ENCODE results near the gene TRIM38. TPM values are rescaled to one million over a fixed set of nuclear protein-coding genes. Genes with fewer than 3 reads are reported as not detected.

The TRIM38 gene
- total RNA-seq, 4 donors from 2014 or later, result 2.2 to 6.7 (median 4.6) TPM

DNA sequence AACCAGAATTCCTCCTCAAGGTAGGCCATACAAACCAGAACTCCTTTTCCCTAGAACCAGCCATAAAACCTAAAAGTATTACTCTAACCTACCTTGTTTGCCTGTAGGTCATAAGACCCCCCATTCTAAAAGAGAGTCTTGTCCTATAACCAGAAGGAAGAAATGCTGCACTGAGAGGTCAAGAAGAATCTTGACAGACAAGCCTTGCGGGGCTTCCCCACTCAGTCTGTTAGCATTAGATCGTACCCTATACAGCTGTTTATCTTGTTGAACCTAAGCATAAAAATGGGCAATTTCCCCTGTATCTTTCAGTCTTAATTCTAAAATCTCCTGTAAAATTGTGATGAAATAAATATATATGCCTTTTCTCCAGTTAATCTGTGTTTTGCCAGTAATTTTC, 72.3 kb downstream of the TRIM38 start:
- TF ChIP-seq, protein P1, sequence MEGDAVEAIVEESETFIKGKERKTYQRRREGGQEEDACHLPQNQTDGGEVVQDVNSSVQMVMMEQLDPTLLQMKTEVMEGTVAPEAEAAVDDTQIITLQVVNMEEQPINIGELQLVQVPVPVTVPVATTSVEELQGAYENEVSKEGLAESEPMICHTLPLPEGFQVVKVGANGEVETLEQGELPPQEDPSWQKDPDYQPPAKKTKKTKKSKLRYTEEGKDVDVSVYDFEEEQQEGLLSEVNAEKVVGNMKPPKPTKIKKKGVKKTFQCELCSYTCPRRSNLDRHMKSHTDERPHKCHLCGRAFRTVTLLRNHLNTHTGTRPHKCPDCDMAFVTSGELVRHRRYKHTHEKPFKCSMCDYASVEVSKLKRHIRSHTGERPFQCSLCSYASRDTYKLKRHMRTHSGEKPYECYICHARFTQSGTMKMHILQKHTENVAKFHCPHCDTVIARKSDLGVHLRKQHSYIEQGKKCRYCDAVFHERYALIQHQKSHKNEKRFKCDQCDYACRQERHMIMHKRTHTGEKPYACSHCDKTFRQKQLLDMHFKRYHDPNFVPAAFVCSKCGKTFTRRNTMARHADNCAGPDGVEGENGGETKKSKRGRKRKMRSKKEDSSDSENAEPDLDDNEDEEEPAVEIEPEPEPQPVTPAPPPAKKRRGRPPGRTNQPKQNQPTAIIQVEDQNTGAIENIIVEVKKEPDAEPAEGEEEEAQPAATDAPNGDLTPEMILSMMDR (IDR thresholded peaks at IDR 0.05 in 4 of 5, conservative IDR thresholded peaks at IDR 0.05 in 1 of 5), result no peak
- TF ChIP-seq POLR2A (IDR thresholded peaks at IDR 0.05), result no peak
- Histone ChIP-seq H3K27me3 (peaks cover 21 to 64% (median 28%) of the 10 kb centered on the region in 3 donors), H3K27ac (no peak overlapping the region), H3K36me3 (no peaks in the 10 kb centered on the region), H3K9me3 (no peaks in the 10 kb centered on the region), H3K4me3 (no peak overlapping the region), H3K4me1 (peaks cover 14% of the 10 kb centered on the region in 2 donors)
- in situ Hi-C loops (cut with MboI; ENCODE audit: low sequenced_read_pairs in 4 of 4) (loop anchor here in 3 of 4 donors (25.0 kb wide), 3 partner anchors 252 to 1802 kb away; a partner anchor contains a TSS), intact Hi-C loops (cut with DNase I; ENCODE audit: low total_unique reads) (loop anchor here (10.0 kb wide), 1 partner anchor 1780 kb away; a partner anchor contains a TSS)
- ATAC-seq, result no peak
- DNase-seq, result no peak

Other genes starting within 250 kb of the TRIM38 start
- gene SLC17A4, start 208.1 kb upstream of the TRIM38 start, total RNA-seq, result under 1 TPM in 1 of 4 donors, not detected in 3; 0.12 TPM
- gene SLC17A1, start 130.8 kb upstream of the TRIM38 start, total RNA-seq, result not detected
- under 1 TPM in 1 of 4 donors, not detected in 3; 0.22 TPM for gene SLC17A3, start 88.6 kb upstream of the TRIM38 start, total RNA-seq
- gene SLC17A2, start 32.1 kb upstream of the TRIM38 start, total RNA-seq, result under 1 TPM in 1 of 4 donors, not detected in 3; 0.11 TPM
- 1 to 10 TPM in 3 of 4 donors, under 1 TPM in 1; 0.10 to 2.0 (median 1.6) TPM for gene HFE, start 124.6 kb downstream of the TRIM38 start, total RNA-seq